EL (cell line): ENCODE results near the gene TLCD3B.
"Not testable (repeated sequence)": the region's sequence is repeated elsewhere in the genome, so short reads cannot be mapped to it uniquely, and the experiment has no call there.

Source experiments
- DNase-seq: peaks from one replicate; pipeline ENCODE4 v3.0.0-alpha.2; 2016

Gene TLCD3B

GRCh38 chr16:30060836-30061554, 29.9 kb upstream of the TLCD3B start:
- DNase-seq, result no peak

- no peak for DNase-seq
These were observed 29.3 kb upstream of the TLCD3B start for GRCh38 chr16:30060346-30060745.

GRCh38 chr16:30054959-30055553, 24.0 kb upstream of the TLCD3B start:
- no peak for DNase-seq

GRCh38 chr16:30054451-30054850, 23.4 kb upstream of the TLCD3B start:
- peak; percentile 50 for DNase-seq

GRCh38 chr16:30053376-30054015, 22.4 kb upstream of the TLCD3B start:
- DNase-seq, result peak; percentile 88

GRCh38 chr16:30052671-30053372, 21.8 kb upstream of the TLCD3B start:
- DNase-seq, result peak; percentile 92

GRCh38 chr16:30051518-30051917, 20.4 kb upstream of the TLCD3B start:
- peak; percentile 82 for DNase-seq

- DNase-seq, result no peak
These were observed 18.8 kb upstream of the TLCD3B start for GRCh38 chr16:30049871-30050270.

GRCh38 chr16:30046588-30046987, 15.5 kb upstream of the TLCD3B start:
- no peak for DNase-seq

GRCh38 chr16:30046178-30046577, 15.1 kb upstream of the TLCD3B start:
- no peak for DNase-seq

GRCh38 chr16:30041841-30042240, 10.8 kb upstream of the TLCD3B start:
- DNase-seq, result peak; percentile 49

GRCh38 chr16:30040690-30041089, 9.6 kb upstream of the TLCD3B start:
- DNase-seq, result not testable (repeated sequence)

- no peak for DNase-seq
These were observed 9.2 kb upstream of the TLCD3B start for GRCh38 chr16:30040221-30040620.

GRCh38 chr16:30033270-30033669, 2.2 kb upstream of the TLCD3B start:
- no peak for DNase-seq

GRCh38 chr16:30032083-30032819, 1.2 kb upstream of the TLCD3B start:
- DNase-seq, result peak; percentile 69

- DNase-seq, result no peak
These were observed 427 bp upstream of the TLCD3B start for GRCh38 chr16:30031477-30031918.

- no peak for DNase-seq
These were observed 923 bp downstream of the TLCD3B start for GRCh38 chr16:30030011-30030685.

GRCh38 chr16:30028438-30029076, 2.5 kb downstream of the TLCD3B start:
- DNase-seq, result no peak

GRCh38 chr16:30027588-30028437, 3.3 kb downstream of the TLCD3B start:
- DNase-seq, result no peak

- no peak for DNase-seq
These were observed 4.6 kb downstream of the TLCD3B start for GRCh38 chr16:30026449-30026848.

GRCh38 chr16:30025574-30025973, 5.5 kb downstream of the TLCD3B start:
- DNase-seq, result no peak
